ENCODE data around the gene RAD23A.

The RAD23A gene

DNA sequence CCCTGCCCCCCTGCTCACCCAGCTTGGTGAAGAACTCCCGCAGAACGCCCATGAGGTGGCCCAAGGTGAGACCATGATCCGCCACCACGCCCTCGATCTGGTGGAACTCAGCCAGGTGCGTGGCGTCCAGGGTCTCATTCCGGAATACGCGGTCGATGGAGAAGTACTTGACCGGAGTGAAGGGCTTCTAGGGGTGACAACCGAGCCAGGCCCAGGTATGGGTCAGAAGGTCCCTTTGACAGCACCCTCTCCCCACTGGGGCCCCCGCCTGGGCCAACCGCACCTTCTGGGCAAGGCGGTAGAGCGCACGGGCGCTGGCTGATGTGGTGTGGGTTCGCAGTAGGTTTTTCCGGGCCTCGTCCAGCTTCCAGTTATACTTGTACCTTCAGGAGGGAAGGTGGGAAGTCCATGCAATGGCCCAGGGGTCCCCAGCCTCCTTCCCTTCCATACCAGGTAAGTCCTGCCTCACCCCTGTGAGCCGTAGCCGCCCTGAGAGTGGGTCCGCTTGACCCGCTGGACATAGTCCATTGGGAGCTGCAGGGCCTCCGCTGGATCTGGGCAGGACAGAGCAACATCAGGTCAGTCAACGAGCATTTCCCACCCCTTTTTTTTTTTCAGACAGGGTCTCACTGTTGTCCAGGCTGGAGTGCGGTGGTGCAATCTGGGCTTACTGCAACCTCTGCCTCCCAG is 20.9 kb upstream of the RAD23A start:
- Histone ChIP-seq H3K27me3 (ENCODE audit: control insufficient read depth, insufficient read depth, low read length) (no peaks in the 10 kb centered on the region), H3K36me3 (ENCODE audit: control insufficient read depth, insufficient read depth, low read length) (peaks cover 55% of the 10 kb centered on the region), H3K9me3 (ENCODE audit: control insufficient read depth, insufficient read depth, low read length) (no peaks in the 10 kb centered on the region), H3K4me3 (ENCODE audit: low read depth, low read length) (no peak overlapping the region), H3K4me1 (ENCODE audit: control insufficient read depth, insufficient read depth, low read length) (no peaks in the 10 kb centered on the region), H3K9ac (ENCODE audit: low read depth, low read length) (no peak overlapping the region)

- Histone ChIP-seq H3K36me3 (ENCODE audit: control insufficient read depth, insufficient read depth, low read length) (peaks cover 47% of the 10 kb centered on the region), H3K4me1 (ENCODE audit: control insufficient read depth, insufficient read depth, low read length) (peaks cover 2% of the 10 kb centered on the region), H3K9me3 (ENCODE audit: control insufficient read depth, insufficient read depth, low read length) (no peaks in the 10 kb centered on the region), H3K27me3 (ENCODE audit: control insufficient read depth, insufficient read depth, low read length) (no peaks in the 10 kb centered on the region), H3K9ac (ENCODE audit: low read depth, low read length) (no peak overlapping the region), H3K4me3 (ENCODE audit: low read depth, low read length) (no peak overlapping the region)
Measured at GRCh38 chr19:12930002-12930645, 15.5 kb upstream of the RAD23A start.

GRCh38 chr19:12932392-12933286 is 13.0 kb upstream of the RAD23A start:
- H3K9ac ChIP-seq (ENCODE audit: low read depth, low read length), result peak overlapping the region; percentile 96
- peak overlapping the region; percentile 99 for H3K4me3 ChIP-seq (ENCODE audit: low read depth, low read length)
- peaks cover 2% of the 10 kb centered on the region for H3K4me1 ChIP-seq (ENCODE audit: control insufficient read depth, insufficient read depth, low read length)
- peaks cover 35% of the 10 kb centered on the region for H3K36me3 ChIP-seq (ENCODE audit: control insufficient read depth, insufficient read depth, low read length)
- no peaks in the 10 kb centered on the region for H3K9me3 ChIP-seq (ENCODE audit: control insufficient read depth, insufficient read depth, low read length)
- H3K27me3 ChIP-seq (ENCODE audit: control insufficient read depth, insufficient read depth, low read length), result no peaks in the 10 kb centered on the region

DNA sequence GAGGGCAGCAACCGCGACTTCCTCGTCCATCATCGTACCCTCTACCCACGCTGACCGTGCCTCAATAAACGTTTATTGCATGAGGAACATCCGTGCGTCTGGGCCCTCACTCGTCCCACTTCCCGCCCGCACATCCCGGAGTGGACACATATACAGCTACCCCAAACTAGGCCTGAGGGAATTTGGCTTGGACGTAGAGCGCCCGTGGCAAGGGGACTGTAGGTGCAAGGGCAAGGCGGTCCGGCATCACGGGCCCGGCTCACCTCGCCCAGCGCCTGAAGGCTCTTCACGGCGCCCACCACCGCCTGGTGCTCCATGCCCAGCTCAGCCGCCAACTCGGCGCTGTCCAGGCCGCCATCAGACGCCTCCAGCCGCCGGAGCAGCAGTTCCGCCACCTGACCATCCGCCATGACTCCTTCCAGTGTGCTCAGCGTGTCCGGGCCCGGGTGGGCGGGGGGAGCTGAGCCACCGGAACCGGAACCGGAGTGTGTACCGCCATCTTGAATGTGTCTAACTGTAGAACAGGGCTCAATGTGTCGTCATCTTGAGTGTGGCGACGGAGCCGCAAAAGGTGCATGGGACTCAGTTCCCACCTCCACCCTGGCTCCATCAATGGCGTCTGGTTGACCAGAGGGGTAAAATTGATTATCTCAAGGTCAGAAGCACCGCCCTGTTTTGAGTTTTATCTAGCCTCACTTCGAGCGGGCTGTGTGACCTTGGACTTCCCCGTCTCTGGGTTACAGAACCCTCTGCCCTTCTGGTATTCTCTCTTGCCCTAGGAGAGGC is 12.2 kb upstream of the RAD23A start, which contains the start of gene FARSA:
Gene FARSA, minus strand, starts transcription at position 425 of the 786 bp plus-strand sequence. Its CDS starts 15 bp downstream, at position 410.
- Histone ChIP-seq H3K9me3 (ENCODE audit: control insufficient read depth, insufficient read depth, low read length) (no peaks in the 10 kb centered on the region), H3K9ac (ENCODE audit: low read depth, low read length) (peak within 1 kb of the TSS; percentile 96), H3K27me3 (ENCODE audit: control insufficient read depth, insufficient read depth, low read length) (no peaks in the 10 kb centered on the region), H3K36me3 (ENCODE audit: control insufficient read depth, insufficient read depth, low read length) (peaks cover 27% of the 10 kb centered on the region), H3K4me3 (ENCODE audit: low read depth, low read length) (peak within 1 kb of the TSS; percentile 99), H3K4me1 (ENCODE audit: control insufficient read depth, insufficient read depth, low read length) (peaks cover 2% of the 10 kb centered on the region)

GRCh38 chr19:12935071-12935470 is 10.6 kb upstream of the RAD23A start:
- Histone ChIP-seq H3K9me3 (ENCODE audit: control insufficient read depth, insufficient read depth, low read length) (no peaks in the 10 kb centered on the region), H3K9ac (ENCODE audit: low read depth, low read length) (no peak overlapping the region)

GRCh38 chr19:12936582-12936981 is 9.1 kb upstream of the RAD23A start:
- no peak overlapping the region for H3K9ac ChIP-seq (ENCODE audit: low read depth, low read length)
- no peak overlapping the region for H3K4me3 ChIP-seq (ENCODE audit: low read depth, low read length)

More at GRCh38 chr19:12935071-12935470, 10.6 kb upstream of the RAD23A start:
- no peak overlapping the region for H3K4me3 ChIP-seq (ENCODE audit: low read depth, low read length)
- H3K36me3 ChIP-seq (ENCODE audit: control insufficient read depth, insufficient read depth, low read length), result peaks cover 23% of the 10 kb centered on the region
- H3K27me3 ChIP-seq (ENCODE audit: control insufficient read depth, insufficient read depth, low read length), result no peaks in the 10 kb centered on the region
- peaks cover 7% of the 10 kb centered on the region for H3K4me1 ChIP-seq (ENCODE audit: control insufficient read depth, insufficient read depth, low read length)

DNA sequence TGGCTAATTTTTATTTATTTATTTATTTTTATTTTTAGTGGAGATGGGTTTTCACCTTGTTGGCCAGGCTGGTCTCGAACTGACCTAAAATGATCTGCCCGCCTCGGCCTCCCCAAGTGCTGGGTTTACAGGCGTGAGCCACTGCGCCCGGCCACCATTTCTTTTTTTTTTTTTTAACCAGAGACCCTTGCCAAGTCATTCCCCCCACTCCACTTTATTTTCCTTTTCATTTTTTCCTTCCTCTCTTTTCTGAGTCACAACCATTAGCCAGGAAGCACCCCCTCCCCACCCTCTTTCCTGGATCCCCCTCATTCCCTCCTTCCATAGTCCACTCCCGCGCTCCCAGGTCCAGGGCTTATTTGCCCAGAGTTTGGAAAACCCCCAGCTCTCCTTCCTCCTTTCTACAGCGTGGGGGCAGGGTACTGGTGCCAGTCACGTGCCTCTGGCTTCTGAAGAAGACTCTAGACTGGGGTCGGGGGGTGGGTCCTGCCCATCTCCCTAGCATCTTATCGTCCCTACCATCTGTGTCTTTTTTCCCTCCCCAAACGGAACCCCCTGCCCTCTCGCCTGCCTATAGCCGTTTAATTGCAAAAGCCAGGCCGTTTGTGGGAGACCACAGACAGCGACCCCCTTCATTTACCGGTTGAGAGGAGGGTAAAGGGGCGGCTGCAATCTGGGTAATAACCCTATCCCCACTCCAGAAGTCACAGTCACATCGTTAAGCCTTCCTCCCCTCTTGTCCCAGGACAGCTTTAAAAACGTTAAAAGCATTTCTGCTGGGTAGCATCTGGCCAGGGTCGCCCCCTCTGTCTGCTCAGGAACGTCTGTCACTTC is 8.4 kb upstream of the RAD23A start:
- peak overlapping the region; percentile 51 for H3K9ac ChIP-seq (ENCODE audit: low read depth, low read length)
- H3K4me1 ChIP-seq (ENCODE audit: control insufficient read depth, insufficient read depth, low read length), result peaks cover 7% of the 10 kb centered on the region
- peak overlapping the region; percentile 88 for H3K4me3 ChIP-seq (ENCODE audit: low read depth, low read length)
- H3K9me3 ChIP-seq (ENCODE audit: control insufficient read depth, insufficient read depth, low read length), result no peaks in the 10 kb centered on the region
- no peaks in the 10 kb centered on the region for H3K27me3 ChIP-seq (ENCODE audit: control insufficient read depth, insufficient read depth, low read length)
- peaks cover 37% of the 10 kb centered on the region for H3K36me3 ChIP-seq (ENCODE audit: control insufficient read depth, insufficient read depth, low read length)

More at GRCh38 chr19:12936582-12936981, 9.1 kb upstream of the RAD23A start:
- H3K4me1 ChIP-seq (ENCODE audit: control insufficient read depth, insufficient read depth, low read length), result peaks cover 7% of the 10 kb centered on the region
- no peaks in the 10 kb centered on the region for H3K27me3 ChIP-seq (ENCODE audit: control insufficient read depth, insufficient read depth, low read length)
- H3K9me3 ChIP-seq (ENCODE audit: control insufficient read depth, insufficient read depth, low read length), result no peaks in the 10 kb centered on the region
- peaks cover 31% of the 10 kb centered on the region for H3K36me3 ChIP-seq (ENCODE audit: control insufficient read depth, insufficient read depth, low read length)

DNA sequence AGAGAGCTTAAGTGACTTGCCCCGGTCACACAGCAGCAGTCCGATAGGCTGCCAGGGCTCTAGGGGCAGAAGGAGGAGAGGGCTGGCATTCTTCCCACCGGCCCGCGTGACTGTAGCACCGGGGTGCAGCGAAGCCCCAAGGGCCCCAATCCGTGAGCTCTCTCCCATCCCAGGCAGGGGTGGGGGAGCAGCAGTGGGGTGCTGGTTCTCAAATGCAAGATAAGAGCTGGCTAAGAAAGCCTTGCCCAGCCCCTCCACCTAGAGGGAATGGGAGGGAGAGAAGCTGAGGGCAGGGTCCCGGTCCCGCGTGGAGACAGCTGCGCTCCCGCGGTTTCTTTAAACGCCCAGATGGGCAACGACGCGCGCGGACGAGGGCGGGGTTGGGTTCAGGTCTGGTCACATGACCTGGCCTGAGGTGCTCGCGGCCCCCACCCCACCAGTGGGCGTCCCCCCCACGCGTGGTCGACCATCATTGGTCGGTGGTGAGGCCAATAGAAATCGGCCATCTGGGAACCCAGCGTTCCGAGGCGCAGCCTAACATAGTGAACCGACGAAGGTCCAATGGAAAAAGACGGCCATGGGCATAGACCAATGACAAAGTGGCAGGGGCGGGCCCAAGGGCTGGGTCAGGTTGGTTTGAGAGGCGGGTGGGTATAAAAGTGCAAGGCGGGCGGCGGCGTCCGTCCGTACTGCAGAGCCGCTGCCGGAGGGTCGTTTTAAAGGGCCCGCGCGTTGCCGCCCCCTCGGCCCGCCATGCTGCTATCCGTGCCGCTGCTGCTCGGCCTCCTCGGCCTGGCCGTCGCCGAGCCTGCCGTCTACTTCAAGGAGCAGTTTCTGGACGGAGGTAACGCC is 7.5 kb upstream of the RAD23A start, which contains the start of gene CALR:
Gene CALR, plus strand, starts transcription at position 683 of the 852 bp plus-strand sequence. Its CDS starts 71 bp downstream, at position 754.
- no peaks in the 10 kb centered on the region for H3K9me3 ChIP-seq (ENCODE audit: control insufficient read depth, insufficient read depth, low read length)
- no peaks in the 10 kb centered on the region for H3K27me3 ChIP-seq (ENCODE audit: control insufficient read depth, insufficient read depth, low read length)
- H3K36me3 ChIP-seq (ENCODE audit: control insufficient read depth, insufficient read depth, low read length), result peaks cover 41% of the 10 kb centered on the region
- peak within 1 kb of the TSS; percentile 88 for H3K4me3 ChIP-seq (ENCODE audit: low read depth, low read length)
- H3K9ac ChIP-seq (ENCODE audit: low read depth, low read length), result peak within 1 kb of the TSS; percentile 82
- peaks cover 7% of the 10 kb centered on the region for H3K4me1 ChIP-seq (ENCODE audit: control insufficient read depth, insufficient read depth, low read length)

- Histone ChIP-seq H3K36me3 (ENCODE audit: control insufficient read depth, insufficient read depth, low read length) (peaks cover 46% of the 10 kb centered on the region), H3K9me3 (ENCODE audit: control insufficient read depth, insufficient read depth, low read length) (no peaks in the 10 kb centered on the region)
Measured at GRCh38 chr19:12938779-12939601, 6.7 kb upstream of the RAD23A start.

More at GRCh38 chr19:12938779-12939601, 6.7 kb upstream of the RAD23A start:
- Histone ChIP-seq H3K27me3 (ENCODE audit: control insufficient read depth, insufficient read depth, low read length) (no peaks in the 10 kb centered on the region), H3K4me1 (ENCODE audit: control insufficient read depth, insufficient read depth, low read length) (peaks cover 6% of the 10 kb centered on the region), H3K4me3 (ENCODE audit: low read depth, low read length) (peak overlapping the region; percentile 88), H3K9ac (ENCODE audit: low read depth, low read length) (peak overlapping the region; percentile 82)

Data from iPS-15b (cell line).